IPS-18c (cell line): ENCODE measurements around the gene SMCHD1.

Experiments
- H3K4me3 ChIP-seq: 2 replicates; pipeline ENCODE4 v1.7.0; 2013; ENCODE audit warnings: low read depth, mild to moderate bottlenecking, low read length, moderate library complexity; ENCODE audit not compliant: insufficient read depth
- H3K9me3 ChIP-seq: one replicate; pipeline ENCODE4 v1.6.1; 2013; ENCODE audit warnings: mild to moderate bottlenecking, low read length, moderate library complexity; ENCODE audit not compliant: control insufficient read depth, insufficient read depth

Gene SMCHD1

GRCh38 chr18:2853173-2853925, 197.8 kb downstream of the SMCHD1 start:
- no peaks in the 10 kb centered on the region for H3K9me3 ChIP-seq
- no peak overlapping the region for H3K4me3 ChIP-seq

GRCh38 chr18:2853926-2854664, 198.6 kb downstream of the SMCHD1 start:
- no peak overlapping the region for H3K4me3 ChIP-seq
- H3K9me3 ChIP-seq: no peaks in the 10 kb centered on the region
